Measurements from ENCODE around the gene FOXL1. TPM values are rescaled to one million over a fixed set of nuclear protein-coding genes. Genes with fewer than 3 reads are reported as not detected.

Gene FOXL1
- total and polyA plus RNA-seq, 9 donors = 0.10 to 1.3 (median 0.44) TPM; not detected in 1

DNA sequence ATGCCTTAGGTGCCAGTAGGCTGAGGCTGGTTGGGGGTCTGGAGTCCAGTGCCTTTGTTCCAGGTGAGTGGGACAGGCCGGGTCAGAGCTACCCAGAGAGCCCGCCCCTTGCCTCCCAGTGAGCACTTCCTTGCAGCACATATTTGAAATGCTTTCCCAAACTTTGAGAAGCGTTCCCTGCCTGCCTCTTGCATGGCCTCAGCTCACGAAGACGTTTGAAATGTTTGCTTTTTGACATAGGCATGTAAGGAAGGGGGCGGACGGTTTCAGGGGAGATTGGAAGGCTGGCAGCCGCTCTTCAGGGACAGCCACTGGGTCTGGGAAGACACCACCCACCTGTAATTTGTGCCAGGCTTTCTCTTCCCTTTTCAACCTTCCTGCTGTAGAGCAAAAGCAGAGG, 5.1 kb upstream of the FOXL1 start:
- H3K4me1 ChIP-seq (ENCODE audit: insufficient read depth) = no peaks in the 10 kb centered on the region
- TF ChIP-seq POLR2A (IDR thresholded peaks at IDR 0.05) (no peak), EP300 (IDR thresholded peaks at IDR 0.05) (no peak)
- TF ChIP-seq, protein P1, sequence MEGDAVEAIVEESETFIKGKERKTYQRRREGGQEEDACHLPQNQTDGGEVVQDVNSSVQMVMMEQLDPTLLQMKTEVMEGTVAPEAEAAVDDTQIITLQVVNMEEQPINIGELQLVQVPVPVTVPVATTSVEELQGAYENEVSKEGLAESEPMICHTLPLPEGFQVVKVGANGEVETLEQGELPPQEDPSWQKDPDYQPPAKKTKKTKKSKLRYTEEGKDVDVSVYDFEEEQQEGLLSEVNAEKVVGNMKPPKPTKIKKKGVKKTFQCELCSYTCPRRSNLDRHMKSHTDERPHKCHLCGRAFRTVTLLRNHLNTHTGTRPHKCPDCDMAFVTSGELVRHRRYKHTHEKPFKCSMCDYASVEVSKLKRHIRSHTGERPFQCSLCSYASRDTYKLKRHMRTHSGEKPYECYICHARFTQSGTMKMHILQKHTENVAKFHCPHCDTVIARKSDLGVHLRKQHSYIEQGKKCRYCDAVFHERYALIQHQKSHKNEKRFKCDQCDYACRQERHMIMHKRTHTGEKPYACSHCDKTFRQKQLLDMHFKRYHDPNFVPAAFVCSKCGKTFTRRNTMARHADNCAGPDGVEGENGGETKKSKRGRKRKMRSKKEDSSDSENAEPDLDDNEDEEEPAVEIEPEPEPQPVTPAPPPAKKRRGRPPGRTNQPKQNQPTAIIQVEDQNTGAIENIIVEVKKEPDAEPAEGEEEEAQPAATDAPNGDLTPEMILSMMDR (IDR thresholded peaks at IDR 0.05) = no peak
- H3K4me3 ChIP-seq = no peak overlapping the region
- no peak overlapping the region for H3K27ac ChIP-seq
- intact Hi-C loops (cut with DNase I) = loop anchor here in 2 of 4 donors (5.0 kb wide), 2 partner anchors 189 to 484 kb away; no protein-coding TSS in a partner anchor
- H3K9me3 ChIP-seq = no peaks in the 10 kb centered on the region
- 59 to 65% (median 60%) methylated on average over 8 of the region's 8 CpGs for WGBS, 3 donors
- H3K27me3 ChIP-seq = peaks cover 2% of the 10 kb centered on the region
- no peak for DNase-seq
- no peaks in the 10 kb centered on the region for H3K36me3 ChIP-seq

DNA sequence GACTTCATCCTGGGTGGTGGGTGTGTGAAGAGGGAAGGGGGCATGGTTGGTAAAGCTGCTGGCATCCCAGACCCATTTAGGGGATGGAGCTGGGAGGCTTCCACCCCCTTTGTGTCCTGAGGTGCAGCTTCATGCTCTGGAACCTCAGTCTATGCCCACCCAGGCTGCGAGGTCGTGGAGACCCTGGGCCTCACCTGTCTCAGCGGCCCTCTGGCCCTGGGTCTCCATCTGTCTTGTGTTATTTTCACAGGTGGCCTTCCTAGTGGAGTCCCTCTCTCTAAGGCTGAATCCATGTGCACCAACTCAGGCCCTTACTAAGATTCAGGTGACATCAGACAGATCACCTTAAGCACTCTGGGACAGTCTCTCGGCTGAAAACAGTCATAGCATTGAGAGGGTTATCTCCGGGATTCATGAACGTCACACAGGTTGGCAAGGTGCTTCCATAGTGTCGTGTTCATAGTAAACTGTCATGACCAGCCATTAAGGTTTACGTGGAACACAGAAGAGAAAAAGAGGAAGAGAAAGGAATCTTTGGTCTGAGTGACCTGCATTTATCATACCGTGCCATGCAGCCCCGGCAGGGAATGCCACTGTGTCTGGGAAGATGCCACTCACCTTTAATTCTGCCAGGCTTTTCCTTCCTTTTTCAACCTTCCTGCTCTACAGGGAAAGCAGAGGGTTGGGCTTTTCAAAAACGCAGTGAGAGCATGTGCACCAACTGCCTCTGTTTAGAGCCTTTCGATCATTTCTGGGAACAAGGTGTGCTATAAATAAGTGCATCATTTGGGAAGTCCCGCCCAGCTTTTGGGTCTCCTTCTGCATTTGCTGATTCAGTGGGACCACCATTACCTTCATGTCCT, 4.5 kb upstream of the FOXL1 start:
- Histone ChIP-seq H3K27ac (no peak overlapping the region), H3K36me3 (no peaks in the 10 kb centered on the region), H3K4me3 (no peak overlapping the region), H3K9me3 (no peaks in the 10 kb centered on the region), H3K27me3 (peaks cover 1% of the 10 kb centered on the region), H3K4me1 (ENCODE audit: insufficient read depth) (no peaks in the 10 kb centered on the region)
- DNase-seq = no peak
- TF ChIP-seq, protein P1 (IDR thresholded peaks at IDR 0.05) = no peak
- no peak for TF ChIP-seq POLR2A (IDR thresholded peaks at IDR 0.05)
- TF ChIP-seq EP300 (IDR thresholded peaks at IDR 0.05) = no peak
- 74 to 77% (median 74%) methylated on average over 13 of the region's 13 CpGs for WGBS, 3 donors
- intact Hi-C loops (cut with DNase I) = loop anchor here in 2 of 4 donors (5.0 kb wide), 2 partner anchors 188 to 483 kb away; no protein-coding TSS in a partner anchor

DNA sequence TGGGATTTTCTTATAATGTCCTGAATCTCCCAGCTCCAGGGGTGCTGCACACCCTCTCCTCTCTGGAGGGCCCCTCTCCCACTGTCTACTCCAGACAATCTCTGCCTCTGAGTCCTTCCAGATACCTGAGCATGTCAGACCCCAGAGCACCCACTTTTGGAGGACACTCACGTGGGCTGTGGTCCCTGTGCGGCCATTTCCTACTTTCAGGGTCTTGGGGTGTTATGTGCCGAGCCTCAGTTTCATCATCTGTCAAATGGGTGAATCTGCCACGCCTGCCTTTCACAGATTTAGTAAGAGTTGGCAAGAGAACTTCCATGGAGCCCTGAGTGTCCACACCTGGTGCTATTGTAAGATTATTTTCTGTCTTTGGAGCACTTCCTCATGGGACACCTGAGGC, 3.7 kb upstream of the FOXL1 start:
- 79 to 95% (median 82%) methylated on average over 4 of the region's 4 CpGs for WGBS, 3 donors

DNA sequence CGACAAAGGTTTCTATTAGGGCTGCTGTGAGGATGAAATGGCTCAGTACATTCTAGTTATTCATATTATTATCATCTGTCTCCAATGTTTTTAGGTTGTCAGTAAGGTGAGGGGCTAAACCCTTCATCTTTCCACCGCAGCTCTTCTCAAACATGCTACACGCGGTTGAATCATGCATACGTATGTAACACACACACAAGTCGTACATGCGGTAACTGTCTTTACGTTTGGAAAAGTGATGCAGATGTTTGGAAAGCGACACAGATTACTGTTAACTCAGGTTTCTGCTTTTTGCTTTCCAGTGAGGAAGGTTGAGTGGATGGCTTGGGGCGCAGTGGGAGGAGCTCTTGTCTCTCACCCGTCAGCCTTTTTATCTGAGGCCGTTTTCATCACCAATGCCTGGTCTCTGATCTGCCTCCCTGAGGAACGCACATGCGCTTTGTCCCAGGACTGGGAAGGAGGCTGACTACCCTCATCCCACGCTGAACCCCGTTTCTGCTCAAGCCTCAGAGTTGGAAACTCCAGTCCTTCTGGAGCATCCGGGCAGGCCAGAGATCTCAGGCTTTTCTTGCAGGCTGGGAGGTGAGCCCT, 3.2 kb upstream of the FOXL1 start:
- intact Hi-C loops (cut with DNase I) = no loop called here
- Histone ChIP-seq H3K4me3 (no peak overlapping the region), H3K27ac (no peak overlapping the region), H3K4me1 (ENCODE audit: insufficient read depth) (no peaks in the 10 kb centered on the region), H3K36me3 (no peaks in the 10 kb centered on the region), H3K27me3 (no peaks in the 10 kb centered on the region), H3K9me3 (no peaks in the 10 kb centered on the region)
- DNase-seq = no peak
- no peak for TF ChIP-seq POLR2A (IDR thresholded peaks at IDR 0.05)
- no peak for TF ChIP-seq EP300 (IDR thresholded peaks at IDR 0.05)
- TF ChIP-seq, protein P1 (IDR thresholded peaks at IDR 0.05) = no peak
- WGBS, 3 donors = 67 to 74% (median 69%) methylated on average over 17 of the region's 17 CpGs

More for the DNA sequence above, 3.7 kb upstream of the FOXL1 start:
- Histone ChIP-seq H3K27ac (no peak overlapping the region), H3K9me3 (no peaks in the 10 kb centered on the region), H3K36me3 (no peaks in the 10 kb centered on the region), H3K27me3 (no peaks in the 10 kb centered on the region), H3K4me3 (no peak overlapping the region), H3K4me1 (ENCODE audit: insufficient read depth) (no peaks in the 10 kb centered on the region)
- intact Hi-C loops (cut with DNase I) = loop anchor here in 2 of 4 donors (5.0 kb wide), 2 partner anchors 188 to 483 kb away; no protein-coding TSS in a partner anchor
- TF ChIP-seq EP300 (IDR thresholded peaks at IDR 0.05) (no peak), POLR2A (IDR thresholded peaks at IDR 0.05) (no peak)
- TF ChIP-seq, protein P1 (IDR thresholded peaks at IDR 0.05) = no peak
- DNase-seq = no peak

Measured in ovary (tissue), 9 donors.